Endothelial cell of umbilical vein (primary cell): ENCODE results near the gene AKAP12. TPM values are rescaled to one million over a fixed set of nuclear protein-coding genes. Genes with fewer than 3 reads are reported as not detected.

Experiments used
- BruUV-seq: library from RNA; stranded (reverse); fragments of 400-500 nt; replicated peaks from 2 replicates; lab custom pipeline; 2021; lab: Mats Ljungman, UMichigan
- CTCF ChIA-PET: fragments of 300-600, 350-600 bp; sonication (Branson Sonifier 250); formaldehyde crosslinking; loops from one replicate; lab custom pipeline; 2021; ENCODE audit warnings: antibody characterized with exemption, inconsistent platforms; lab: Charles Lee
- POLR2A ChIA-PET: fragments of 300-600, 350-600 bp; sonication (Branson Sonifier 250); formaldehyde crosslinking; loops from one replicate; lab custom pipeline; 2021; ENCODE audit warnings: antibody characterized with exemption, inconsistent platforms; lab: Charles Lee
- DNase-seq: peaks from one replicate; pipeline ENCODE4 v3.0.0-alpha.2; 2011; ENCODE audit warnings: low read depth, low spot score
- FAIRE-seq: peaks from 2 replicates; lab custom pipeline; 2011; peaks lifted over from hg19 to GRCh38; lab: Jason Lieb, UNC
- H2AFZ ChIP-seq: 2 replicates; pipeline ENCODE4 v1.6.0; 2012; ENCODE audit warnings: low read depth, low read length, control low read depth, inconsistent platforms
- H3K27ac ChIP-seq: 2 replicates; pipeline ENCODE4 v1.5.1; 2011; ENCODE audit warnings: low read depth, mild to moderate bottlenecking, control low read depth, low read length, moderate library complexity; ENCODE audit not compliant: insufficient read depth
- H3K27me3 ChIP-seq, 2 experiments: 2 replicates each; pipeline versions ENCODE4 v1.6.0 to v1.6.1; 2011; ENCODE audit warnings: low read length in 2 of 2, mixed read lengths in 1 of 2; ENCODE audit not compliant: control insufficient read depth in 2 of 2, insufficient read depth in 2 of 2
- H3K36me3 ChIP-seq, 2 experiments: 2 replicates in 1 of 2; 3 replicates in 1 of 2; pipeline ENCODE4 v1.5.1; 2011; ENCODE audit warnings: low read length in 2 of 2, mild to moderate bottlenecking in 1 of 2, moderate library complexity in 1 of 2; ENCODE audit not compliant: control insufficient read depth in 2 of 2, insufficient read depth in 2 of 2; ENCODE audit errors: extremely low read depth in 1 of 2
- H3K4me1 ChIP-seq: 3 replicates; pipeline ENCODE4 v1.5.1; 2011; ENCODE audit warnings: mild to moderate bottlenecking, low read length; ENCODE audit not compliant: control insufficient read depth, insufficient read depth; ENCODE audit errors: extremely low read depth
- H3K4me2 ChIP-seq: 2 replicates; pipeline ENCODE4 v1.6.1; 2011; ENCODE audit warnings: low read length, control low read depth, mixed read lengths; ENCODE audit not compliant: insufficient read depth
- H3K4me3 ChIP-seq, 3 experiments: fragments of 200-600 bp in 1 of 3; sonication (generic), shearing (Covaris generic) in 1 of 3; replicated peaks in 1 of 3; 2 replicates each; pipeline ENCODE4 v1.5.1; 2011 to 2016; ENCODE audit warnings: control low read depth in 3 of 3, low read length in 3 of 3, mild to moderate bottlenecking in 2 of 3, inconsistent platforms in 1 of 3, low read depth in 1 of 3, moderate library complexity in 1 of 3; ENCODE audit not compliant: insufficient read depth in 1 of 3
- H3K79me2 ChIP-seq: 2 replicates; pipeline ENCODE4 v1.6.0; 2012; ENCODE audit warnings: low read length, inconsistent platforms; ENCODE audit not compliant: control insufficient read depth, insufficient read depth
- H3K9ac ChIP-seq: replicated peaks from 2 replicates; pipeline ENCODE3; 2011; ENCODE audit warnings: low read length, control low read depth; ENCODE audit not compliant: insufficient read depth; ENCODE audit errors: extremely low read depth
- H3K9me1 ChIP-seq: replicated peaks from 3 replicates; pipeline ENCODE4 v1.6.0; 2011; ENCODE audit warnings: mild to moderate bottlenecking, low read length; ENCODE audit not compliant: control insufficient read depth, insufficient read depth; ENCODE audit errors: extremely low read depth
- H3K9me3 ChIP-seq: replicated peaks from 2 replicates; pipeline ENCODE4 v1.5.1; 2012; ENCODE audit warnings: low read length, inconsistent platforms; ENCODE audit not compliant: control insufficient read depth, insufficient read depth
- H4K20me1 ChIP-seq: replicated peaks from 2 replicates; pipeline ENCODE3; 2011; ENCODE audit warnings: mild to moderate bottlenecking, low read length; ENCODE audit not compliant: control insufficient read depth, insufficient read depth; ENCODE audit errors: extremely low read depth
- EZH2 ChIP-seq: IDR thresholded peaks from 2 replicates; pipeline ENCODE4 v1.6.1; 2012; ENCODE audit warnings: borderline replicate concordance, low read depth, mild to moderate bottlenecking, moderate library complexity, low read length, inconsistent platforms; ENCODE audit not compliant: severe bottlenecking
- FOS ChIP-seq: IDR thresholded peaks from 2 replicates; pipeline ENCODE4 v1.6.1; 2011; ENCODE audit warnings: mild to moderate bottlenecking, low read length, moderate library complexity, borderline replicate concordance; ENCODE audit not compliant: insufficient read depth
- GATA2 ChIP-seq: IDR thresholded peaks from 2 replicates; pipeline ENCODE4 v1.7.0; 2011; ENCODE audit warnings: low read depth, mild to moderate bottlenecking, moderate library complexity, mixed read lengths, low read length; ENCODE audit not compliant: insufficient read length, insufficient read depth
- JUN ChIP-seq: IDR thresholded peaks from 2 replicates; pipeline ENCODE4 v1.6.1; 2011; ENCODE audit warnings: borderline replicate concordance, low read depth; ENCODE audit not compliant: insufficient read length, insufficient read depth
- POLR2A ChIP-seq: IDR thresholded peaks from 2 replicates; pipeline ENCODE4 v1.6.1; 2012; ENCODE audit warnings: low read depth, mild to moderate bottlenecking, control low read depth, low read length
- POLR2AphosphoS5 ChIP-seq: IDR thresholded peaks from 2 replicates; pipeline ENCODE4 v1.6.1; 2012; ENCODE audit warnings: low read depth, mild to moderate bottlenecking, control low read depth, low read length, moderate library complexity; ENCODE audit not compliant: insufficient read depth
- dilution Hi-C: fragments of 300-500 bp; cut with MboI; formaldehyde crosslinking; loops from one replicate; pipeline ENCODE4 v1.15.0; 2019; ENCODE audit warnings: low sequenced_read_pairs; ENCODE audit not compliant: extremely low pct_ligation_motif_present
- intact Hi-C: fragments of 100-400 bp; cut with micrococcal nuclease; formaldehyde crosslinking; loops from one replicate; pipeline ENCODE4 v1.10.0; 2022
- polyA plus RNA-seq, 4 experiments: library from polyadenylated mRNA; depleted of rRNA in 3 of 4; stranded (reverse) in 3 of 4; unstranded in 1 of 4; fragments of >200 nt; gene quantifications; 2 replicates each; pipeline versions ENCODE4 v1.2.1 to v1.2.3, GENCODE V29; 2011 to 2012; ENCODE audit warnings: missing spikeins in 1 of 4
- total RNA-seq: library from RNA; stranded (reverse); gene quantifications from 2 replicates; pipeline ENCODE4 v1.2.3, GENCODE V29; 2021
- TF ChIP-seq, protein P1 (sequence below): IDR thresholded peaks from 2 replicates; pipeline ENCODE4 v1.6.1; 2011; ENCODE audit not compliant: insufficient read depth, insufficient read length
- TF ChIP-seq, protein P2 (sequence below), 2 donors: IDR thresholded peaks; 1 replicate in 1 of 2; 2 replicates in 1 of 2; pipeline ENCODE4 v1.5.1; 2011; ENCODE audit warnings: low read length in 2 of 2, mild to moderate bottlenecking in 2 of 2, moderate library complexity in 2 of 2, control low read depth in 1 of 2, inconsistent platforms in 1 of 2, low read depth in 1 of 2; ENCODE audit not compliant: insufficient read depth in 1 of 2; ENCODE audit errors: extremely low read depth in 1 of 2

AKAP12 gene
- total and polyA plus RNA-seq, 2 donors (not counting 3 experiments of a cell fraction or from before 2014, with no cell fraction given): 46.9 to 340 TPM

DNA sequence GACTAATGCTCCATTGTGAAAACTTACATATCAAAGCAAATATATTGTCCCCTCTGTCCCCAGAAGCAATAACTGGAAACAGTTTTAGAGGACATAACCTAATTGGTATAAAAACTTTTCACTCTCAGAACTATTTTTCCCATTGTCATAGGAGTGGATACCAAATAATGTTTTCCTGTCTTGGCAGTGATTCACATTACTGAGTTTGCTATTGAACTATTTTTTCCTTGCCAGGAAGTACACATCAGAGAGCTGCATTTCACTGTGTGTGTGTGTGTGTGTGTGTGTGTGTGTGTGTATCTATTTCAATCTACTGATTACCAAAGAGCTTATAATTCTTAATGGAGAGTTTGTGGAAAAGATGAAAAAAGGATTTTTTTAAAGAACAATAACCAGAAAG, 45.4 kb downstream of the AKAP12 start:
- Histone ChIP-seq H3K27me3 (no peaks in the 10 kb centered on the region), H3K4me2 (peak overlapping the region; percentile 95), H4K20me1 (no peaks in the 10 kb centered on the region), H3K4me1 (peaks cover 36% of the 10 kb centered on the region), H3K36me3 (no peaks in the 10 kb centered on the region), H3K27ac (peak overlapping the region; percentile 85), H3K9me1 (no peaks in the 10 kb centered on the region), H3K79me2 (peaks cover 69% of the 10 kb centered on the region), H3K9ac (peak overlapping the region; percentile 43), H3K4me3 (peak overlapping the region in 1 of 3 experiments; percentile 21), H3K9me3 (no peaks in the 10 kb centered on the region), H2AFZ (peak overlapping the region; percentile 2)
- ChIA-PET CTCF (interaction anchor here (0.8 to 2.0 kb wide), 4 partner anchors 21 to 271 kb away, joined by 3 to 6 read pairs (median 4); no protein-coding TSS in a partner anchor), POLR2A (no interaction called here)
- no TSS peak for BruUV-seq
- TF ChIP-seq FOS (peak; percentile 36), EZH2 (no peak), JUN (peak; percentile 56), GATA2 (peak; percentile 39)
- TF ChIP-seq, protein P1, sequence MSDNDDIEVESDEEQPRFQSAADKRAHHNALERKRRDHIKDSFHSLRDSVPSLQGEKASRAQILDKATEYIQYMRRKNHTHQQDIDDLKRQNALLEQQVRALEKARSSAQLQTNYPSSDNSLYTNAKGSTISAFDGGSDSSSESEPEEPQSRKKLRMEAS: no peak
- DNase-seq (peak; percentile 90), FAIRE-seq (peak; percentile 80)
- intact Hi-C loops (loop anchor here (2.0 kb wide), 1 partner anchor 16 kb away; no protein-coding TSS in a partner anchor), dilution Hi-C loops (no loop called here)

DNA sequence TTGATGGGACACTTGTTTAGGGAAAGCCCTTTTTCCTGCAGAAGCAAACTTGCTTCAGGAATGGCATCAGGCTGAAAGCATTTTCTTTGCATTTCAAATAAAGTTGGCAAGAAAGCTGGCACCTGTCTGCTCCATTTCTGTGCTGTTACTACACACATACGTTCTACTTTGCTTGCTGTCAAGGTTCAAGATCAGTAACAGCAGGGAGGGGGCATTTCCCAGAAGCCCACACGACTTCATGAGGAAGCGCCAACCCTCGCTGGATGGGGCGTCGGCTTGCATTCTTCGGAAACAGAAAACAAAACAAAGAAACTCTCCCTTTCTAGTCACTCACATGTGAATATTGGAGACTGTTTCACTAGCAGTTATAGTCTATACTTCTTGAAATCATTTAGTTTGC, 46.4 kb downstream of the AKAP12 start:
- H3K4me2 ChIP-seq: peak overlapping the region; percentile 37
- H3K4me1 ChIP-seq: peaks cover 33% of the 10 kb centered on the region
- peaks cover 71% of the 10 kb centered on the region for H3K79me2 ChIP-seq
- H3K9me1 ChIP-seq: no peaks in the 10 kb centered on the region
- TF ChIP-seq, protein P2, sequence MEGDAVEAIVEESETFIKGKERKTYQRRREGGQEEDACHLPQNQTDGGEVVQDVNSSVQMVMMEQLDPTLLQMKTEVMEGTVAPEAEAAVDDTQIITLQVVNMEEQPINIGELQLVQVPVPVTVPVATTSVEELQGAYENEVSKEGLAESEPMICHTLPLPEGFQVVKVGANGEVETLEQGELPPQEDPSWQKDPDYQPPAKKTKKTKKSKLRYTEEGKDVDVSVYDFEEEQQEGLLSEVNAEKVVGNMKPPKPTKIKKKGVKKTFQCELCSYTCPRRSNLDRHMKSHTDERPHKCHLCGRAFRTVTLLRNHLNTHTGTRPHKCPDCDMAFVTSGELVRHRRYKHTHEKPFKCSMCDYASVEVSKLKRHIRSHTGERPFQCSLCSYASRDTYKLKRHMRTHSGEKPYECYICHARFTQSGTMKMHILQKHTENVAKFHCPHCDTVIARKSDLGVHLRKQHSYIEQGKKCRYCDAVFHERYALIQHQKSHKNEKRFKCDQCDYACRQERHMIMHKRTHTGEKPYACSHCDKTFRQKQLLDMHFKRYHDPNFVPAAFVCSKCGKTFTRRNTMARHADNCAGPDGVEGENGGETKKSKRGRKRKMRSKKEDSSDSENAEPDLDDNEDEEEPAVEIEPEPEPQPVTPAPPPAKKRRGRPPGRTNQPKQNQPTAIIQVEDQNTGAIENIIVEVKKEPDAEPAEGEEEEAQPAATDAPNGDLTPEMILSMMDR (IDR thresholded peaks at IDR 0.05; ENCODE audit: extremely low read depth in 1 of 2, insufficient read depth in 1 of 2, low read depth in 1 of 2, low read length in 2 of 2): no peak
- TF ChIP-seq, protein P1: no peak
- TF ChIP-seq JUN (peak; percentile 36), POLR2AphosphoS5 (no peak), POLR2A (no peak)
- CTCF ChIA-PET: no interaction called here
- intact Hi-C loops: loop anchor here (1.0 kb wide), 1 partner anchor 38 kb away; no protein-coding TSS in a partner anchor
- H3K4me3 ChIP-seq: no peak overlapping the region
- no peaks in the 10 kb centered on the region for H3K36me3 ChIP-seq
- peak overlapping the region; percentile 8 for H2AFZ ChIP-seq
- FAIRE-seq: no peak
- no TSS peak for BruUV-seq
- H3K9ac ChIP-seq: no peak overlapping the region
- H4K20me1 ChIP-seq: no peaks in the 10 kb centered on the region
- POLR2A ChIA-PET: no interaction called here
- no peak overlapping the region for H3K27ac ChIP-seq
- no peaks in the 10 kb centered on the region for H3K9me3 ChIP-seq
- no peaks in the 10 kb centered on the region for H3K27me3 ChIP-seq
- DNase-seq: peak; percentile 54
- dilution Hi-C loops: no loop called here
